NCI-H748 (cell line): ENCODE data around the gene TMEM53.

Source experiments
- DNase-seq: peaks from one replicate; lab custom pipeline; 2025; ENCODE audit not compliant: unreplicated experiment; lab: John Stamatoyannopoulos, UW

Gene TMEM53

GRCh38 chr1:44698138-44698537 lies 23.9 kb upstream of the TMEM53 start:
- DNase-seq: no peak

GRCh38 chr1:44696789-44697345 lies 22.6 kb upstream of the TMEM53 start:
- DNase-seq: no peak

- DNase-seq: no peak
Observed at GRCh38 chr1:44696101-44696500, 21.8 kb upstream of the TMEM53 start.

- DNase-seq: no peak
Observed at GRCh38 chr1:44695671-44696070, 21.4 kb upstream of the TMEM53 start.

GRCh38 chr1:44694863-44695478 lies 20.7 kb upstream of the TMEM53 start:
- no peak for DNase-seq

GRCh38 chr1:44693900-44694299 lies 19.6 kb upstream of the TMEM53 start:
- no peak for DNase-seq

GRCh38 chr1:44693159-44693558 lies 18.9 kb upstream of the TMEM53 start:
- DNase-seq: no peak

- DNase-seq: no peak
Observed at GRCh38 chr1:44689447-44689765, 15.1 kb upstream of the TMEM53 start.

GRCh38 chr1:44688760-44689446 lies 14.6 kb upstream of the TMEM53 start:
- DNase-seq: no peak

GRCh38 chr1:44685881-44686280 lies 11.6 kb upstream of the TMEM53 start:
- no peak for DNase-seq

GRCh38 chr1:44685218-44685617 lies 10.9 kb upstream of the TMEM53 start:
- no peak for DNase-seq

- DNase-seq: no peak
Observed at GRCh38 chr1:44684525-44684924, 10.2 kb upstream of the TMEM53 start.

GRCh38 chr1:44682883-44683265 lies 8.6 kb upstream of the TMEM53 start:
- no peak for DNase-seq

GRCh38 chr1:44681905-44682882 lies 7.9 kb upstream of the TMEM53 start:
- DNase-seq: peak; percentile 38

- DNase-seq: no peak
Observed at GRCh38 chr1:44679468-44679867, 5.2 kb upstream of the TMEM53 start.

- DNase-seq: no peak
Observed at GRCh38 chr1:44678626-44679025, 4.3 kb upstream of the TMEM53 start.

- no peak for DNase-seq
Observed at GRCh38 chr1:44678120-44678519, 3.8 kb upstream of the TMEM53 start.

GRCh38 chr1:44677201-44677766 lies 3.0 kb upstream of the TMEM53 start:
- DNase-seq: peak; percentile 44

- no peak for DNase-seq
Observed at GRCh38 chr1:44676484-44677200, 2.4 kb upstream of the TMEM53 start.

GRCh38 chr1:44675186-44675585 lies 905 bp upstream of the TMEM53 start:
- no peak for DNase-seq

GRCh38 chr1:44673675-44674112 lies 587 bp downstream of the TMEM53 start:
- DNase-seq: no peak
